Ecto neural progenitor cell (in vitro differentiated cells): Measurements from ENCODE around the gene SHROOM2.
"Not testable (repeated sequence)": the region's sequence is repeated elsewhere in the genome, so short reads cannot be mapped to it uniquely, and the experiment has no call there.

ENCODE experiments used
- DNase-seq: peaks from one replicate; pipeline ENCODE4 v3.0.0-alpha.2; 2018; ENCODE audit warnings: low spot score

Gene SHROOM2

GRCh38 chrX:9829308-9830267, 43.4 kb downstream of the SHROOM2 start:
- DNase-seq, result no peak

GRCh38 chrX:9832811-9833210, 46.6 kb downstream of the SHROOM2 start:
- DNase-seq, result no peak

GRCh38 chrX:9835585-9836210, 49.5 kb downstream of the SHROOM2 start:
- no peak for DNase-seq

GRCh38 chrX:9842541-9842940, 56.3 kb downstream of the SHROOM2 start:
- peak; percentile 52 for DNase-seq

- no peak for DNase-seq
Measured at GRCh38 chrX:9844936-9845577, 58.8 kb downstream of the SHROOM2 start.

GRCh38 chrX:9845578-9845952, 59.3 kb downstream of the SHROOM2 start:
- DNase-seq, result no peak

GRCh38 chrX:9846631-9847030, 60.4 kb downstream of the SHROOM2 start:
- DNase-seq, result no peak

- DNase-seq, result no peak
Measured at GRCh38 chrX:9847071-9847470, 60.8 kb downstream of the SHROOM2 start.

- no peak for DNase-seq
Measured at GRCh38 chrX:9848718-9849479, 62.7 kb downstream of the SHROOM2 start.

- no peak for DNase-seq
Measured at GRCh38 chrX:9851890-9852289, 65.7 kb downstream of the SHROOM2 start.

- no peak for DNase-seq
Measured at GRCh38 chrX:9853307-9853706, 67.1 kb downstream of the SHROOM2 start.

GRCh38 chrX:9855561-9856283, 69.5 kb downstream of the SHROOM2 start:
- DNase-seq, result no peak

- no peak for DNase-seq
Measured at GRCh38 chrX:9856588-9856987, 70.4 kb downstream of the SHROOM2 start.

- DNase-seq, result no peak
Measured at GRCh38 chrX:9857575-9858474, 71.6 kb downstream of the SHROOM2 start.

- not testable (repeated sequence) for DNase-seq
Measured at GRCh38 chrX:9858684-9859083, 72.5 kb downstream of the SHROOM2 start.

- DNase-seq, result no peak
Measured at GRCh38 chrX:9859711-9860555, 73.7 kb downstream of the SHROOM2 start.

GRCh38 chrX:9860826-9861225, 74.6 kb downstream of the SHROOM2 start:
- no peak for DNase-seq

- no peak for DNase-seq
Measured at GRCh38 chrX:9861711-9862110, 75.5 kb downstream of the SHROOM2 start.

- no peak for DNase-seq
Measured at GRCh38 chrX:9862525-9862924, 76.3 kb downstream of the SHROOM2 start.
